ENCODE measurements around the gene MAST4.
"Not testable (repeated sequence)": the region's sequence is repeated elsewhere in the genome, so short reads cannot be mapped to it uniquely, and the experiment has no call there.

The MAST4 gene

DNA sequence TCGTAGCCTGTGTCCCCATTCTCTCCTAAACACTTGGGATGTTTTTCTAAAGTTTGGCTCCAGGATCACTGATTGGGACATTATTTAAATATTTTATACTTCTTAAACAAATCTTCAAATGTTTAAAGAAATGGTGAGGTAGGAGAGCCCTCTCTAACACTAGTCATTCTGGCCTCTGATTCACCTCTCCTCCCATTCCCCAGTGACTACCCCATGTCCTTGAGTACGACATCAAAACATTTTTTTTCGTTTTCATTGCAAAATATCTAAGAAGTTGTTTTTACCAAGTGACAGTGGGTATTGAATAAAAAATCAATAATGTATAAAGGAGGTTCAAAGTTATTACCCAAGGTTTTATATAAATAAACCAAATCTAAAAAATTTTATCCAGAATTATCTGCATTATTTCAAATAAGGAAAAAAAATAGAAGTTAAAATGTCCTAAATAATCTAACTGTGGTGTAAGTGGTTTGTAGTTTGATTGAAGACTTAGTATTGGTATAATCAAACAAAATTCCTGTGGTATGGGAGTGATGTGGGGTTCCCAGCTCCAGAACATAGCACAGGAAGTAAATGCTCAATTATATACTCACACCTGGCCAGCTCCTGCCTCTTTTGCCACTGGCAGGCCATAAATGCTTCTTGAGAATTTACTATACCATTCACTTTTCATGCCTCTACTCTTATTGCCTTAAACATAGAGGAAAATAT lies 51.1 kb downstream of the MAST4 start:
- DNase-seq (ENCODE audit: low spot score), result no peak

DNA sequence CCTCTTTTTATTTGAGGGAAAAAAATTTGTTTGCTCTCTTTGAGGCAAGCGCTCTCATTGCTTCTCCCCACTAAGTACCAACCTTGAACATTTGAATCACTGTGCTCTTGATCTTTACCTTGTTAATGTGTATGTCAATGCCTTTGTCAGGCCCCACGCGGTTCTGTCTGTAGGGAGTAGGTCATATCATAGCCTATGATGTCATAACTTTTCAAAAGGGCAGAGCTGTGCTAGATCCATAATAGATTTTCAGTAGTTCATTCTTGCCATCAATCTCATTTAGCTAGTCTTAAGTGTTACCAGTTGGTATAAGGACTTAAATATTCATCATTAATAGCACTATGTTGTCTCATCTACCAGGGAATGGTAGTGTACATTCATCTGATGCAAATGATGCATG lies 56.6 kb downstream of the MAST4 start:
- no peak for DNase-seq (ENCODE audit: low spot score)

DNA sequence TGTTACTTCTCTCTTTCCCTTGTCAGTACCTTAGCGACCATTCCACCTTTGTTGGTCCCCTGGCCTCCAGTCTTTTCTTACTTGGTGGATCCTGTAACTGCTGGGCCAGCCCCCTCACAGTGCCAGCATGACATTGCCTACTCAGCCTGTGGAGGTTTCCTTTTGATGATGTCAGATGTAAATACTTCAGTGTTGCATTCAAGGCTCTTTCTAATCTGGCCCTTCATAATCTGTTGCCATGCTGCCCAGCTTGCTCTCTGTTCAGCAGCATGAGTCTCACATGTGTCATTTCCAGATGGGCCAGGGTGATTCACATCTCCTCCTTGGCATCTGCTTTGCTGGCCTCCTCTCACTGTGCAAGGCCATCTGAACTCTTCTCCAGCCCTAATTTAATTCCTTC lies 57.1 kb downstream of the MAST4 start:
- no peak for DNase-seq (ENCODE audit: low spot score)

DNA sequence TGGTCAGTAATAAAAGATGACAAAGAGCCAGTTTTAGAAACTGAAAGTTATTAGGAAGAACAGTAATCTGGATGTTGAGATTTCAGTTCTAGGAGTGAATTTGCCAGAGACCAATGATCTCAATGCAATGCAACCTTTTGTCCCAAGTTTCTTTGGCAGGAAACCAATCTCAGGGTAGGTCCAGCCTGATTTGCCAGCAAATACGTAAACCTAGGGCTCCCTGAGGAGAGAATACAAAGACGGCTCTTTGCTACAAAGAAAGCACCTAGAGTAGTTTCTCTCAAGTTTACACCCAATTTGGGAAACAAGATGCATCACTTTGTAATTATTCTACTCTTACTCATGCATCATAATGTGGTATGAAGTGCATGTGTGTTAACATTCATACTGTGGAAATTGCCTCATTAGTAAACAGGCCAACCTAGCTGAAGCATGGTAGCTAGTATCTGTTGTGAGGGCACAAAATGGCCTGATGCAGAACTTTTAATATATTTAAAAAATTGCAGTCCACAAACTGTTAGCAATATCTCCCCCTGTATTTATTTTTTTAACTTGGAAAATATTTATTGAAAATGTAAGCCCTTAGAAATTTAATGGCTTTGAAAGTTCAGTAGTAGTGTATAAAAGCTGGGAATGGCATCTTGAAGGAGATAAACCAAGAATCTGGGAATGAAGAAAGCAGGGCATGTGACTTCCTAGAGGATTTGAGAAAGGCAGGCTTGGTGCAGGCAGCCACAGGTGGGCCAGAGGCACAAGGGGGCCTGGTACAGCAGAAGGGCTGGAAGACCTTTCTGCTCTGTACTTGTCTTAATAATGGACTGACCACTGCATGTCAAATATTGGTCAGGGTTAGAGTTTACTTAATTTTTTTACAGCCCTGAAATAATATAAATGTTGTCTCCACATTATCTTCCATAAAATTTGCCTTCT lies 59.5 kb downstream of the MAST4 start:
- no peak for DNase-seq (ENCODE audit: low spot score)

DNA sequence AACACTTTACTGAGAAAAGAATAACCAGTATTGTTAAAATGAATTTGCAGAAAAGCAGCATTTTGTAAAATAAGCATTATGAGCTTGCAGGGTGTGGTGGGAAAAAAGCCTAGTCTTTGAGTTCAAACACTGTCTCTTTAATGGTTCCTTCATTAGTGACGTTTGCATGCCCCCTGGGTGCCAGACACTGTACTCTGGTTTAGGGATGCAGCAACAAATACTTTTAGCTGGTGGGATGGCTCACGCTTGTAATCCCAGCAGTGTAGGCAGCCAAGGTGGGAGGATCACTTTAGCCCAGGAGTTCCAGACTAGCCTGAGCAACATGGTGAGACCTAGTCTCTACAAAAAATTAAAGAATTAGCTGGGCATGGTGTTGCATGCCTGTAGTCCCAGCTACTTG lies 62.3 kb downstream of the MAST4 start:
- no peak for DNase-seq (ENCODE audit: low spot score)

DNA sequence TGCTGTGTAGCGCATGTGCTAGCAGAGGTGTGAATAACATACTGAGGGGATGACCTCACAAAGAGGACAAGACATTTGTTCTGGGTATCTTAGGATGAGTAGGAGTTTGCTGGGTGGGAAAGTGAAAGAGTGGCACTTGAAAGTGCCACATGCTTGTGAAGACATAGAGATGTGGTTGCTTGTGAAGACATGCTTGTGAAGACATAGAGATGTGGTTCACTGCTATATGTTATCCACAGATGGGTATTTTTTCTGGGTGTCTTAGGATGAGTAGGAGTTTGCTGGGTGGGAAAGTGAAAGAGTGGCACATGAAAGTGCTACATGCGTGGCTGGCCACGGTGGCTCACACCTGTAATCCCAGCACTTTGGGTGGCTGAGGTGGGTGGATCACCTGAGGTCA lies 63.6 kb downstream of the MAST4 start:
- no peak for DNase-seq (ENCODE audit: low spot score)

DNA sequence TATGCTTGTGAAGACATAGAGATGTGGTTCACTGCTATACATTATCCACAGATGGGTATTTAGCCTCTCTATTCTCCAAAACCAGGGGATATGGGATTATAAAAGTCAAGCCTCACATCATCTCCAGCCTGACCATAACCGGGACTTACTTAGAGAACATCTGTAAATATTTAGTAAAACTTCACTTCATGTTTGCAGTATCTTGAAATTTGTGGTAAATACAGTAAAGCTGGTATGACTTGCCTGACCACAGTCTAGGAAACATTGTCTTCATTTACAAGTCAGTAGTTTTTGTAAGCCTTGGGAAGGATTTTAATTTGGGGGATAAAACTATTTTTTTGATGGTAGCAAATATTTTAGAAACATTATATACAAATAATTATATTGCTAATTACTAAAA lies 64.2 kb downstream of the MAST4 start:
- DNase-seq (ENCODE audit: low spot score), result no peak

DNA sequence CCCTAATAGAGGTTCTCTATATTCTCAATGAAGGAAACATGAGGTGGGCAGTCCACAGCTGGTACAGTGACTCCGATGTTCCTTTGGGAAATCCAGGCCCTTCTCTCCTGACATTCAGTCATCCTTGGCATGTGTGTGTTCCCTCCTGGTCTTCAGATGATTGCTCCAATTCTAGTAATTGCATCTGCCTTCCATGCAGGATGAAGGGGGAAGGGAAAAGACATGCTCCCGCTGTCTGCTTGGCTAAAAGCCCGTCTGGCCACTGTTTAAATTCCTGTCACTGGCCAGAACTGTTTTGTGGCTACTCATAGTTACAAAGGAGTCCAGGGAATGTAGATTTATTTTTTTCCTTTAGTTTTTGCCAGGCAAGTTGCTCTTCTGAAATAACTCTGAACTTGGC lies 65.0 kb downstream of the MAST4 start:
- no peak for DNase-seq (ENCODE audit: low spot score)

DNA sequence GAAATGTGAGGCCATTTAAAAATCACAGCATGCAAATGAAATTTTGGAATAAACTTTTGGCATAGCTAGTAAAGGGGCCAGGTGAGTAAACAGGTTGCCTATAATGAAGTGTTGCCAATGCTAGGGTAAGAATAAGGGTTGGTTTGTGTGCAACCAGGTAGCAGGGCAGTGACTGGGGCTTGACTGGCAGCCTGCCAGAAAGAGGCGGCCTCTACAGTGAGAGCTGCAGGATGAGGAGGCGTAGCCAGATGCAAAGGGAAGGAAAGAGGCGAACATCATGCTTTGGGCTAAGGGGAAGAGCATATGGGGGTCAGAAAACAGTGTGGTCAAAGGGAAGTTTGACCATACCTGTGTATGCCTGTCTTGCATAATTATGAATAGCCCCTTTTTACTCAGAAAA lies 70.6 kb downstream of the MAST4 start:
- DNase-seq (ENCODE audit: low spot score), result no peak

DNA sequence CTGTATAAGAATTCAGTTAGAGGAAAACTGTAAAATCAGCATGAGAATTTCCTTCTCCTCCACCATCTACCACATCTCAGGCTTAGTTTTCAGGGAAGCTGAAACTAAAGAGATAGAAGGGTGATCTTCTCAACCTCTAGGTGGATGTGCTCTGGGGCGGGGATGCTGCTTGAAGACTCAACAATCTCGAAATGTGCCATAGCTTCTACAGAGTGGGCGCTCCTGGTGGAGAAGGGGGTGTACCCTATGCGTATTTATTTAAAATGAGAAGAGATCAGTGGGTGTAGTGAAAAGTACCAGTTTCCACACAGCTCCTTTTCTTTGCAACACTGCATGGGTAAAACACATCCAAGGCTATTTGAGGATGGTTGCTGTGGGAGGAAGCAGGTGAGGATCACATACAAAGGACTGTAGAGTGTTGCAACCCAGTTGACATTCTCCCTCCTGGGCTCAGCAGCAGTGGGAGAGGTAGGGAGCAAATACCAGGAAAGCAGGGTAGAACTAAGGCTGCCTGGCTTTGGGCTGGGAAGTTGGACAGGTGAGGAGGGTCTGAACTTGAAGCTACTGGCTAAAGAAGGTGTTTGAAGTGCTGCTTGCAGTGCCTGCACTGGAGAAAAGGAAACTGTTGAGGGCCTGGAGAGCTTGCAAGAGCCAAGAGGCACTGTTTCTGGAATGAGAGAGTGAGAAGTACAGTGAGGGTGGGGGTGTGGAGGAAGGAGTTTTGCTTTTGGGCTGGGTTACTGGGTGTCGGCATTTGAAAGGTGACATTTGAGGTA lies 73.1 kb downstream of the MAST4 start:
- no peak for DNase-seq (ENCODE audit: low spot score)

DNA sequence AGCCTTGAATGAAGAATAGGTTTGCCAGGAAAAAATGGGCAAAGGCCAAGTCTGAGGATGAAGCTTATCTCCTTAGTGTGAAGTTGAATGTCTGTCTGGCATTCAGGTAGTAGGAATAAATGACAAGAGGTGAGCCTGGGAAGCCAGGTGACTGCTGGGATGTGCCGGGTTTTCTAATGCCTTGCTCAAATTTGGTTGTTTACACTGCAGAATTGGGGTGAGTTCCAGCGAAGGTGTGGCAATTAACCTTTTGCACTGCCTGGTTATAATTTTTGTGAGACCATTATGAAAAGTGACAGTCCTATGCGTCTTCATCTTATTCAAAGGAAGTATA lies 73.6 kb downstream of the MAST4 start:
- no peak for DNase-seq (ENCODE audit: low spot score)

DNA sequence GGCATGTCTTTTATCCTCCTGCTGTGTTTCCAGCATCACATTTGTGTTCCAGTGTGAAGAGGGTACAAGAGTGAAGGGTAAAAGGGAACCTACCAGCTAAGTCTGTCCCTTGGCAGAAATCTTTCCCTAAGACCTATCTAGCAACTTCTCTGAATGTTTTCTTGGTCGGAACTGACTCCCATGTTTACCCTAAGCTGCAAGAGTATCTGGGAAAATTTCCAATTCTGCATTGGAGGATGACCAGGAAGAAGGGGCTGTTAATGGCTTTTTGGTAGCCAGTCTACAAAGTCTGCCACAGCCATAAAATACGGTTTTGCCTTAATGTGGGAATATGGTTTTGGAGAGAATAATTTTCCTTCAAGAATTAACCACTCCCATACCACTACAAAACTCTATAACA lies 75.1 kb downstream of the MAST4 start:
- DNase-seq (ENCODE audit: low spot score), result no peak

DNA sequence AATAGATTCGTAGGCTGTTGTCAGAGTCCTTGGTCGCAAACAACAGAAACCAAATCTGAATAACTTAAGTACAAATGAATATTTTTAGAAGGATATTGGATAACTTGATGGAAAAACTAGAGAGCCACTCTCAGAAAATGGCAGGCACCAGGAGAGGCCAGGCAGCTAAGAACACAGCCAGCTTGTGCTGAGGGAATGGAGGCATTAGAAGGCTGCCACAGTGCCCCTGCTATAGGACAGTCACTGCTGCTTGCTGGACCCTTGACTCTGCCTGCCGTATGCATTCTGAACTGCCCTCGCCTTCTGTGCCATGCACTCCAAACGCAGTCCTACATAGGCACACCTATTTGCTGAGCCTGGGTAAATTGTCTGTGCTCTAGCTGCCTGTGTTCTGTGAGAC lies 78.6 kb downstream of the MAST4 start:
- DNase-seq (ENCODE audit: low spot score), result no peak

DNA sequence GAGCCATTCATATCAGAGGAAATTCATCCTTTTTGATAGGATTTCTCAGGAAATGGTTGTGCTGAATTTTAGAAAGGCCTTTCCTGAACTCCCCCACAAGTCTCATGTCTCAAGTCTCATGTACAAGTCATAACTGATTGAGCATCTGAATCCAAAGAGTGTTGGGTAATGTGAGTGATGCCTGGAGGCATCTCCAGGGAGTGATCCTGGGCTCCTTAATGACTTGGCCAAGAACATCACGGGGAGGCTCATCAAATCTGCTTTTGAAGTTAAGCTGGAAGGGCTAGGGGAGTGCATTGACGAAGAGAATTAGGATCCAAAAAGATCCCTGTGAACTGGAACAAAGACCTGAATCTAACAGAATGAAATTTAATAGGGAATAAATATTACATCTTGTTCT lies 79.2 kb downstream of the MAST4 start:
- no peak for DNase-seq (ENCODE audit: low spot score)

DNA sequence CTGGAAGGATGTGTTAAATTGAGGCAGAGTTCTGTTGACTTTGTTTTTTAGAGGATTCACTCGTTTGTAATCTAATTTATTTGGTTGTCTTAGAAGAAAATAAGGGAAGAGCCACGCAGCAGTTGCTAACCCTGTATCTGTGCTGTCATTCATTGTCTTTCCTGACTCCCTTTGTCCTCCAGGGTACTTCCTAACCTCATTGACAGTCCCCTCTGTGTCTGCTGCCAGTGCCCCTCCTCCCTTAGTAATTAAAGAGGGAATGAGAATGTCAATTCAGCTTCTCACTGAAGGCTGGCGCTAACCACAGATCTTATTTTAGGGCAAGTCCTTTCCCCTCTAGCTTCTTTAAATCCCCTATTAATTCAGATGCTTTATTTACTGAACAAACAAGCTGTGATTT lies 84.0 kb downstream of the MAST4 start:
- no peak for DNase-seq (ENCODE audit: low spot score)

DNA sequence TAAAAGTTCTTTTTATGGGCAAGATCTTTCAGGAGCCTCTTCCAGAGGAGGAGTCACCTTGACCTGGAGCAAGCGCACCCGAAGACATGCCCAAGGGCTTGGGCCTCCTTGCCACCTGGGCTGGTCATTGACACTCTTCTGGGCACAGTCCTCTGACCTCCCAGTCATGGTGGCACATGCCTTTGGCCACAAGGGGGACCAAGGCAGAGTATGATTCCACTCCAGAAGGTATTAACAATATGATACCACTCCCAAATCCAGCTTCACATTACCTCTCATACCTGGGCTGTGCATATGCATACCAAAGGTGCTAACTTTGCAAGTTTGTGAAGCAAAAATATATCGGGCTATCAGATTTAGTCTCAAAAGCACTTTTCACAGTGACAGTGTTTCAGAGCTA lies 84.6 kb downstream of the MAST4 start:
- no peak for DNase-seq (ENCODE audit: low spot score)

DNA sequence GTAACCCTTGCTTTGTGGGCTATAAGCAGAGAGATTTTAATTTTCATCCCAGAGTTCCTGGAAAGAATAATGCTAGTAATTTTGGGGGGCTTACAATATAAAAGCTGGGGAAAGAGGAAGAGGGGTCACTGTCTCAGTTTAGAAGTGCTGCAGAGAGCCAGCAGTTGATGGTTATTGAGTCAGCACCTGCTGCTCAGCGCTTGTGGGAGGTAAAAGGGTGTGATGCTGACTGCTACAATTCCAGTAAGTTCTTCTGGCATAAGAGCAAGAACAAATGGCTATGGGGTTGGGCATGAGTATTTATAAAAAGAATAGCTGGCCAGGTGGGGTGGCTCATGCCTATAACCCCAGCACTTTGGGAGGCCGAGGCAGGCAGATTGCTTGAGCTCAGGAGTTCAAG lies 88.5 kb downstream of the MAST4 start:
- no peak for DNase-seq (ENCODE audit: low spot score)

DNA sequence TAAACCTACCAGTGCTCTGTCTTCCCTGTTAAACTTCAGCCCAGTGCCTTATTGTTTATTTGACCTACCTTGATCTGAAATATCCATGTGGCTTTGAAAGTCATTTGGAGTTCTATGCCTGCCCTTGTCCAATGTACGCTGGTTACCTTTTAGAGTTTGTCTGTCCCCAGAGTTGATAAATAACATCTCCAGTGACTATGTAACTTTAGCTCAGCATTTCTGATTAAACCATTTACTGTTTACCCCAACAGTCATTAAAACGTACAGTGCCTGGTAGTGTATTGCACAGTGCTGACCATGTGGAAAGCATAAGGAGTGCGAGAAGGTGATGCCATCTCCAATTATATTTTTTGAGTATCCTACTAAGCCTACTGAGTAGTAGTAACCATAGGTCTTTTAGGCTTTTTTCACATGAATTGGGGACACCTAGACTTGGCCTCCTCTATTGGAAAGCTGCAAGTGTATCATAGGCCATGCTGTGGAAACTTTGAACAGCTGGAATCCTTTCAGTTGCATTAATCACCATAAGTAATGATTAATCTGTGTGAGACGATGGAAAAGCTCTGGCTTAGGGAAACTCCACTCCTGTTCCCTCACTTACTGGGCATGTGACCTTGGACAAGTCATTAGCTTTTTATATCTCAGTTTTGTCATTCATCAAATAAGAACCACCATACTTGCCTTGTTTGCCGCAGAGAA lies 93.5 kb downstream of the MAST4 start:
- DNase-seq (ENCODE audit: low spot score), result no peak

DNA sequence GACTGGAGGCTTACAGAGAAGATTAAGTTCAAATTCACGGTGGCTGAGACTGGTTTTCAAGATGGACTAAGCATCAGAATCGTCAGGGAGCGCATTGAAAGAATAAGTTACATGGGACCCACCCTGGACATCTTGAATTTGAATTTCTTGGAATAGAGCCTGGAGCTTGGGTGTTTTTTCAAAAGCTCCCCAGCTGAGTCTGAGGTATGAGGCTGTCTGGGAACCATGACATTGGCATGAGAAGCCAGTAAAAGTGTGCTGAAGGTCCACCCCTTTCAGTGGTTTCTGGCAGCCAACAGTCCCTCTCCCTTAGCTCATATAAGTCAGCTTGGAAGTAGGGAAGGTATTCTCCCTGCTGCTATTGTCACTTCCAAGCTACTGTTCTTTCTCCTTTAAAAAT lies 97.8 kb downstream of the MAST4 start:
- DNase-seq (ENCODE audit: low spot score), result no peak

DNA sequence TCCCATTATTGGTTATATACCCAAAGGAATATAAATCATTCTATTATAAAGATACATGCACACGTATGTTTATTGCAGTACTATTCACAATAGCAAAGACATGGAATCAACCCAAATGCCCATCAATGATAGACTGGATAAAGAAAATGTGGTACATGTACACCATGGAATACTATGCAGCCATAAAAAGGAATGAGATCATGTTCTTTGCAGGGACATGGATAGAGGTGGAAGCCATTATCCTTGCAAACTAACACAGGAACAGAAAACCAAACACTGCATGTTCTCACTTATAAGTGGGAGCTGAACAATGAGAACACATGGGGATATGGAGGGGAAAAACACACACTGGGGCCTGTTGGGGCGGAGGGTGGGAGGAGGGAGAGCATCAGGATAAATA lies 99.6 kb downstream of the MAST4 start:
- not testable (repeated sequence) for DNase-seq (ENCODE audit: low spot score)

DNA sequence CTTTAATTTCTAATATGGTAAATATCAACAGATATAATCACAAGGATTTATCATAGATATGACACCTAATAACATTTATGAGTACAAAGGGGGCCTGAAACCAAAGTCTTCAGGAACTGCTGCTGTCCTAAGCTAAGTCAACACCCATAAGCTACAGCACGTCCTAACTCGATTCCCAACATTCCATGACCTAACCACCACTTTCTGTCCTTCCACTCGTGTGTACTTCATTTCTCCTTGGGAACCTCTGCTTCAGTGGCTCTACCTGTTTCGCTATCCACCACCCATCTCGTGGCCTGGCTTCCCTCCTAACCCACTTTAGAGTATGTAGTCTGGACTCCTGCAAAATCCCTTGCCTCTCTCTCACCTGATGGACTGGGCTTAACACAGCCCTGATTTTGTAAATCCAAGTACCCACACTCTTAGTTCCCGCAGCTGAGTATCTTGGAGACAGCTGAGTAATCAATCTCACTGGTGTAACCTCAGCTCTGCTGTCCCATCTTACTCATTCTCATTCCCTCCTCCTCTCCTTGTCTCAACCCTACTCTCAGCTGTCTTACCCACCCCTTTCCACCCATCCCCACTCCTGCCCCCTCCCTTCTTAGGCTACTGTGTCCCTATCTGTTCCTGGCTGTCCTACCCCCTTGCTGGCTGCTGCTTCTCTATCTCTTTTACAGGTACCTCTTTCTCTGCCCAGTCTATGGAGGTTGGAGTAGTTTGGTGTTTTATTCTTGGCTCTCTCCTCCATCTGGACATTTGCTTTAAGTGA lies 101.8 kb downstream of the MAST4 start:
- DNase-seq (ENCODE audit: low spot score), result no peak

DNA sequence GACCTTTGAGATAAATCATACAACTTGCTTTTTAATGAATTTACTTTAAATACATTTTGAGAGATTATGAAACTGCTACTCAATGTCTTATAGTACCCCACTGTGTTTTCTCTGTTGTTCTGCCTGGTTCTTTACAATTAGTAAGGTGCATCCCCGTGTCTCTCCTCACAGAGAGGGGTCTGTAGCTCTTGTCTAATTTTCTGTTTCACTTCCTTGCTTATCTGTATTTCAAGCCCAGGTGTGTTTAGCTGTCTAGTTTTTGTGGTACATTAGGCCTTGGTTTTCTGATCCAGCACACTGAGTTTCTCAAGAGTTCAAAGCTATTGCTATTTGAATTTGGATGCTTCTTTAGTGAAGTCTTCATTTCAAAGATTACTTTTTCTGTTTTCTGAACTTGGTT lies 105.1 kb downstream of the MAST4 start:
- no peak for DNase-seq (ENCODE audit: low spot score)

Measured in hematopoietic multipotent progenitor cell treated with erythropoietin and hydrocortisone succinate and interleukin-3 and kit ligand, for 15 days (in vitro differentiated cells).